ENCODE results near the gene OLIG2. TPM values are rescaled to one million over a fixed set of nuclear protein-coding genes. Genes with fewer than 3 reads are reported as not detected.

The OLIG2 gene
- polyA plus RNA-seq, 3 donors, result not detected

DNA sequence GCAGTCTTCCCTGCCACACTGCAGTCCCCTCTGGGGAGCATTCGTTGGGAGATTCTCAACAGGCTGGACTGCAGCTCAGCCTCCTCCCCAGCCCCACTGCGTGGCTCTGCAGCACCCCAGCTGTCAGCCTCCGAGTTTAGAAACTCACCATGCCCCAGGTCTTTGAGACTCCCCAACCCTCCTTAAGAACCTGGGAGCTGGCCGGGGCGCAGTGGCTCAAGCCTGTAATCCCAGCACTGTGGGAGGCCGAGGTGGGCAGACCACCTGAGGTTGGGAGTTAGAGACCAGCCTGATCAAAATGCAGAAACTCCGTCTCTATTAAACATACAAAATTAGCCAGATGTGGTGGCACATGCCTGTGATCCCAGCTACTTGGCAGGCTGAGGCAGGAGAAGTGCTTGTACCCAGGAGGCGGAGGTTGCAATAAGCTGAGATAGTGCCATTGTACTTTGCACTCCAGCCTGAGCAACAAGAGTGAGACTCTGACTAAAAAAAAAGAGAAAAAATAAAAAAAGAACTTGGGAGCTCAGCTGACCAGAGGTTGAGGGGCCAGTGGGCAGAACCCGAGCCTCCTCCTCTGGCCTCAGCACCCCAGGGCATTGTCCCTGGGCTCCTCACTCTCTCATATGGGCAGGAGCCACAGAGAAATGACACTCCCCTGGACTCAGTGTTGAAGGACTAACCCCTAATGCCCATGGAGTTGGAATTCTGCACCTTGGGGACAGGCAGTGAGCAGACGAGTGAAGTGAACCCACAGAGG lies 5.6 kb downstream of the OLIG2 start:
- no peak for DNase-seq (ENCODE audit: low read depth in 3 of 3, low spot score in 2 of 3)

DNA sequence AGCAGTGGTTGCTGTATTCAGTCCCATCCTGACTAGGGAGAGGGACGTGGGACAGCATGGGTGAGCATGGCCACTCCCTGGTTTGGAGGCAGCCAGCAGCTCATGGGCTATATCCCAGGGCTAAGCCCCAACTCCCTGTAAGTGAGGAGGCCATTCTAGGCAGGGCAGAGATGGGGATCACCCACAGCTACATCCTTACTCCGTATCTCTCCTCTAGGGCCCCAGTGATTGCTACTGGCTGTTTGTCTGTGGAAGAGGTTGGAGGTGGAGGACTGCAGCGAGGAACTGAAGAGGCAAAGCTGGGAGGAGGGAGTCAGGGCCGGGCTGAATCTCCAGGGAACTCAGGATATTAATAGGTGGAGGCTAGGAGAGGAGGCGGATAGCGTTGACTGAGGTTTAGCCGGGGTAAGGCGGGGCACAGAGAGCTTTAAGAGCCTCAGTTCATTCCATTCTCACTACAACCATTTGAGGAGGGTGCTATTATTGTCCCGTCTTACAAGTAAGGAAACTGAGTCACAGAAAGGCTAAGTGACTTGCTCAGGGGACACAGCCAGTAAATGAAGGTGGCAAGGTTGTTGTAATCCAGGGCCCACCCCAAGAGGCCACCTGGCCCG lies 6.8 kb downstream of the OLIG2 start:
- DNase-seq (ENCODE audit: low read depth in 3 of 3, low spot score in 2 of 3), result no peak

- DNase-seq (ENCODE audit: low read depth in 3 of 3, low spot score in 2 of 3), result no peak
These were observed 7.6 kb downstream of the OLIG2 start for GRCh38 chr21:33033094-33033951.

DNA sequence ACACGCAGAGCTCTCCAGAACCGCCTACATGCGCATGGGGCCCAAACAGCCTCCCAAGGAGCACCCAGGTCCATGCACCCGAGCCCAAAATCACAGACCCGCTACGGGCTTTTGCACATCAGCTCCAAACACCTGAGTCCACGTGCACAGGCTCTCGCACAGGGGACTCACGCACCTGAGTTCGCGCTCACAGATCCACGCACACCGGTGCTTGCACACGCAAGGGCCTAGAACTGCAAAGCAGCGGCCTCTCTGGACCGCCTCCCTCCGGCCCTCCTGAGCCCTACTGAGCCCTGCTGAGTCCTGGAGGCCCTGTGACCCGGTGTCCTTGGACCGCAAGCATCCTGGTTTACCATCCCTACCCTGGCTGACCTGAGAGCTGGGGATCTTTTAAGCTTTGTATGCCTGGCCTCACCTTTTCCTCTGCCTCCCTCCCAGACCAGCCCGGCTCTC lies 8.3 kb downstream of the OLIG2 start:
- DNase-seq (ENCODE audit: low read depth in 3 of 3, low spot score in 2 of 3), result no peak

DNA sequence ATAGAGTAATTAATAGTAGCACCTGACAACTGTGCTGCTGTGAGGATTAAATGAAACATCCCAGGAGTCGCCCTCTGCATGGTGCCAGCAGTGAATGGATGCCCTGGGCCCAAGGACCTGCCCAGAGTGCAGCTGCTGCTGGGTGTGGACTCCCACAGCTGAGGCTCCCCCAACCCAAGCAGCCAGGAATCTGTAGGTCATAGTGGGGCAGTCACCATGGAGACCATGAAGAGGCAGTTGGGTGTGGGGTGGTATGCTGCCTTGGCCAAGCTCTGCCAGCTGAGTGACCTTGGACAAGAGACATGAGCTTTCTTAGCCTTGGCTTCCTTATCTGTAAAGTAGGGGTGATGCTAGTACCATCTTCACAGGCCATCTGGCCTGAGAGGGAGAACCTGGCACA lies 9.4 kb downstream of the OLIG2 start:
- no peak for DNase-seq (ENCODE audit: low read depth in 3 of 3, low spot score in 2 of 3)

DNA sequence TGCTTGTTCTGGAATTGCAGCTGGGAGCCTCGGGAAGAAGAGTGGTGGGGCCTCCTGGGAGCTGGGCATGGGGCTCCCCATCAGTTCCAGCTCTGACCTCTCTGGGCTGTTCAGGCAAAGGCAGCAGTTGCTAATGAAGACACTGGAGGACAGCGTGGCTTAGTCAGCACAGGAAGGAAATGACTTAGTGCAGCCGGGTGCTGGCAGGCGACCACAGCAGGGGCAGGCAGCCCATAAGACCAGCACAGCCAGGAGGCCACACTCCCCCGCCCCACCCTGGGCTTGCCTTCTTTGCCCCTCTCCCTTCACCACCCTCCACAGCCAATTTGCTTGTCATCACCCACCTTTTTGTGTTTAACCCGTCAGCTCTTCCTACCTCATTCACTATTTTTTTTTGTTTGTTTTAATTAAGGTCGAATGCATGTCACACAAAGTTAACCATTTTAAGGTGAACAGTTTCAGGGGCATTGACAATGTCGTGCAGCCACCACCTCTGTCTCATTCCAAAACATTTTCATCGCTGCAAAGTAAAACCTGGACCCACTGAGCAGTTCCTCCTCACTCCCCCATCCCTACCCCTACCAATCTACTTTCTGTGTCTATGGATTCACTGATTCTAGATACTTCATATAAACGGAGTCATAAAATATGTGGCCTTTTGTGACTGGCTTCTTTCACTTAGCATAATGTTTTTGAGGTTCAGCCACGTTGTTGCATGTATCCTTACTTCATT lies 10.9 kb downstream of the OLIG2 start:
- DNase-seq (ENCODE audit: low read depth in 3 of 3, low spot score in 2 of 3), result no peak

DNA sequence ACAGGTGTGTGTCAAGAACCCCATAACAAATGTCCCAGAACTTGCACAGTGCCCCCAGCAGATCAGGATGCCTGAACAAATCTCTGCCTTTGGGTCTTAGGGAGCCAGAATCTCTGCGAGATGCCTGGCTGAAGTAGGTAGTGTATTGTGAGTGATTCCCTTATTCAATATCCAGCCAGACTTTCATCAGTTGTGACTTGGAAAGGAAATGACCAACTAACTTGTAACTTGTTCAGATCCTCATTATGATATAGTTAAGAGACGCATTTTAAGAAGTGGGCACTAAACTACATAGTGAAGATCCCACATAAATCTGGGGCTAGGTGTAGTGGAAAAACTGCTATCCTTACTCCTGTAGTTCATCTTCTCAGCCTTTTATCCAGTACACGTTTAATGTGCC lies 11.8 kb downstream of the OLIG2 start:
- DNase-seq (ENCODE audit: low read depth in 3 of 3, low spot score in 2 of 3), result no peak

DNA sequence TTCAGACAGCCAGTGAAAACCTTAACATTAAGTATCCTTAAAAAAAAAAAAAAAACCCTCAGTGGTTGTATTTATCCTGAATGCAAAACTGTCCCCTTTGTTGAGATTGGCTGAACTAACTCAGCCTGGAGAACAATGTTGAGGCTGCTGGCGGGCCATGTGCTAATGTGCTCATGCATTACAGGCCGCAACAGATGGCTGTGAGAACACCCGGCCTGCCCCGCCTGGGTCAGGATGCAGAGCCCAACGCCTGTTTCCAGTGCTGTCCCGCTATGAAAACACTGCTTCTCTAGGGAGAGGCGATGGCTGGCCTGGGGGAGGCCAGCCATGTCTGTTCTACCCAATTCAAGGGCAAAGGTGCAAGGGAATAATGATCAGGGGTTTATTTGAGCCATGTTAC lies 13.8 kb downstream of the OLIG2 start:
- DNase-seq (ENCODE audit: low read depth in 3 of 3, low spot score in 2 of 3), result no peak

GRCh38 chr21:33040215-33040614 lies 14.5 kb downstream of the OLIG2 start:
- DNase-seq (ENCODE audit: low read depth in 3 of 3, low spot score in 2 of 3), result no peak

GRCh38 chr21:33041981-33042380 lies 16.2 kb downstream of the OLIG2 start:
- no peak for DNase-seq (ENCODE audit: low read depth in 3 of 3, low spot score in 2 of 3)

DNA sequence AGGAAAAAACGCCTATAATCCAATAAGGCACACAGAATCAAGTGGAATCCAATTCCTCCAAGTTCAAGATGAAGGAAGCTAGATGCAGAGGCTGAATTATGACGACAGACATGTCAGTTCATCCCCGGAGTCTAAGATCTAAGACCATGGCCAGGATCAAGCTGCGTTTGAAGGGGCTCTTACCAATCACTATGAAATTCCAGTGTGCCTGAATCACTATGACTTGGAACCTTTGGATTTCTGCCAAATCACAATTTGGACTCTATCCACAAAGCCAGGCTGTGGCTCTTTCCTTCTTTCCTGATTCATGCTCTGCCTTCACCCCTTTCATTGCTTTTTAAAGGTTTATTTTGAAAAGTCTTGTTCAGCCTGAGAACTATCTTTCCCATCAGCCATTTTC lies 17.1 kb downstream of the OLIG2 start:
- DNase-seq (ENCODE audit: low read depth in 3 of 3, low spot score in 2 of 3), result no peak

DNA sequence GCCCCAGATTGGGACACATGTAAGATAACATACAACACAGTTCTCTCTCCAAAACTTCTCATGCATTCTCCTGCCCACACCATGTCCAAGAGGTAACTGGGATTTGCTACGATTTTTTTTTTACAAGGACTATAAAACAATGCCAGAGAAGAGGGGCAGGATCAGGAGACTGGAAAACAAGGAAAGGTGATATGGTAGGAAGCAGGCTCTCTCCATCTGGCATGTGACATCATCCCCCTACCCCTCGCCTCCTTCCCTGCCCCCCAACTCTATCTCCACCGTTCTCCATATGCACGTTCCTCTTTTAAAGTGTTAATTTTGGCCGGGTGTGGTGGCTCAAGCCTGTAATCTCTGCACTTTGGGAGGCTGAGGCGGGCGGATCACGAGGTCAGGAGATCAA lies 20.7 kb downstream of the OLIG2 start:
- no peak for DNase-seq (ENCODE audit: low read depth in 3 of 3, low spot score in 2 of 3)

GRCh38 chr21:33047231-33047630 lies 21.5 kb downstream of the OLIG2 start:
- no peak for DNase-seq (ENCODE audit: low read depth in 3 of 3, low spot score in 2 of 3)

DNA sequence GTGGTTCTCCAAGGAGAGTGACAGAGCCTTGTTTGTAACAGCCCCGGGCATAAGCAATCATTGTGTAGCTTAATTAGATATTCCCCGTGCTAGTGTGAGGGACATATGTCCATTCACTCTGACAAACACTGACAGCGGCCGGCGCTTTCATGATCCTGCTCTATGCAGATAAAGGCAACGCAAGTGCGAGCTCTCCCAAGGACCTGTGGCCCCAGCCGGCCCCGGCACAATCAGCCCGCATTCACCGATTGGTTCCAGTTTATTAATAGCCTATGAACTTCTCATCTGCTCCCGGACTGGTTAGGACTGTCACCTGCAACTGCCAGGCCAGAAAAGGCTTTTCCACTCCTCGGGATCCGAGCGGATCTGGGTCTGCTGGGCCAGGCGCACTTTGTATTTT lies 26.2 kb downstream of the OLIG2 start:
- DNase-seq (ENCODE audit: low read depth in 3 of 3, low spot score in 2 of 3), result no peak

DNA sequence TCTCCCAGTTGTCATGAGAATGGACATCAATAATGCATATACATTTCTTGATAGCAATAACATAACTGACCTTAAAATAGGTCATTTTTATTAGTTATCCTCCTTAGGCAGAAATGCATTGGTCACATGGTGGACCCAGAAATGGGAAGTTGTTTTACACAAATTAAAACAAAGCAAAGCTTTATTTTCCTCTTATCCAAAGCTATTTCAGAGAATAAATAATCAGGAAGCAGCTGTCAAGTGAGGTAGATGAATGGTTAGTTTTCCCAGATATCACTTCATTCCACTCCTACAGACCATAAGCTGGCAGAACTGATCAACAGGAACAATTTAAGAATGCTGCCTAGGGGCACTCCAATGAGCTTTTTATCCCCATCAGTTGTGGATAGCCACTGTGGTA lies 28.2 kb downstream of the OLIG2 start:
- no peak for DNase-seq (ENCODE audit: low read depth in 3 of 3, low spot score in 2 of 3)

- no peak for DNase-seq (ENCODE audit: low read depth in 3 of 3, low spot score in 2 of 3)
These were observed 30.3 kb downstream of the OLIG2 start for GRCh38 chr21:33055991-33056390.

DNA sequence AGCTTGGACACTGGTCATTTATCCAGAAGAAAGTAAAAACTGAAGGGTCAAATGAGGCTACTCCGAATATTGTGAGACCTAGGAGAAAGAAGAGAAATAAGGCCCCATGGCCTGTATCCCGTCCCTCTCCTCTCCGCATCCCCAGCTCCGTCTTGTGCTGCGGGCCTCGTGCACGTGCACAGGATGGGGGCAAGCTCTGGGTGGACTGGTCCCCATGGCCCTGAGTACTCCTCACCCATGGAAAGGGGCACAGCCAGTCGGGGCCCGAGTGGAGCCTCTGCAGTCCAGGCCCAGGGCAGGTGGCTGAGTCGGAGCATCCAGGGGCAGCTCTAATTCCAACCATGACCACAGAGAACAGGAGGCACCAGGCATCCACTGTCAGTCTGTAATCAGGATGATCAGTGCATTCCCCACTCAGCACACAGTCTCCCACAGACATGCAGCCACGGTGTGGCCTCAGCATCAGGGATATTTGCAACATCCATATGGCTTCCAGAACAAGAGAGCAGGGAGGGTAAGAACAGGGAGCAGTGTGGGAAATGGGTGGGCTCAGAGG lies 31.7 kb downstream of the OLIG2 start:
- no peak for DNase-seq (ENCODE audit: low read depth in 3 of 3, low spot score in 2 of 3)

DNA sequence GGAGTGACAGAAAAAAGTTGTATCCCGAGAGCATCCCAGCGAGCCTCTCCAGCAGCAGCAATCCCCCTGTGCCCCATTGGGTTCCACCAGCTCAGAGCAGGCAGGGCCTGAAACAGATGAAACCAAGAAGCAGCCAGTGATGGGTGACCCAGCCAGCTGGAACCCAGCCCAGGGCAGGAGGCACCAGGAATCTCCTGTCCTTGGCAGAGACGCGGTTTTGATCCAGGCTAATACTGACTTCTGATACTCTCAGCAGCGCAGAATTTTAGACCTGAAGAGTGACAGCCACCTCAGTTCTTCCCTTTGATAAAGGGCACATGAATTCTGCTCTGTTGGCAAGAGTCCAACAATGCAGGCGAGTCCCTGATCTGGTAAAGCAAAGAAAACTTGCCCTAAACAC lies 32.8 kb downstream of the OLIG2 start:
- no peak for DNase-seq (ENCODE audit: low read depth in 3 of 3, low spot score in 2 of 3)

DNA sequence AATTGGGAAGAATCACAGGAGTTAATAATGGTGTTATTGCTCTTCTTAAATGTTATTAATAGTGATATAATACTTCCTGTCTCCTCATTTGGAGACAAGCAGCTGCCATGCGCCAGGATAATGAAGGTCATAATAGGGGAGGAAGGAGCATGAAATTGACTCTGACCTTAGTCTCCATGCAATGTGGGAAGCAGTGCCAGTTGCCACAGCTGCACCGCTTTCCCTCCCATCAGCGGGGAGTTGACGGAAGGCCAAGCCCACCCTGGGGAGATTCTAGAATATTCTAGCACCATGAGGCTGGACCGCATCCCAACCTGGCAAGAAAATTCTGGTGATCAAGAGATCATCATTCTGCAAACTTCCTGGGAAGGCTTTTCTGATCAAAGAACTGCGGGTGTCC lies 33.2 kb downstream of the OLIG2 start:
- no peak for DNase-seq (ENCODE audit: low read depth in 3 of 3, low spot score in 2 of 3)

DNA sequence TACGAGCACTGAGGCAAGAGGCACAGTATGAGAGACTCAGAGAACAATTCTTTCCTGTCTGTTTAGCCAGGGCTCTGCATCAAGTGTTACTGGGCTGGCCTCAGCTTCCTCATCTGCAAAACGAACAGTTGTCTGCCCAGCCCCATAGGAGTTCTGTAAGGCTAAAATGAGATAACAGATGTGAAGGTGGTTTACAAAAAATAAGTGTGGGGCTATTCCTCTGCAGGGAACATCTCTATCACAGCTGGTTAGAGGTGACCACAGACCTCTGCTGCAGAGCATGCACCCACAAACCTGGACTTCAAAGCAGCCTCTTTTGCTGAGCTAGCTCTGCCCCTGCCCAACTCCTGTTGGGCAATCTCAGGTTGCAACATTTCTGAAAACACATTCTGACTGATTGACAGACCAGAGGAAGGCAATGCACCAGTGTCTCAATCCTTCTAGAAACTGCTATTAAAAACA lies 33.7 kb downstream of the OLIG2 start:
- no peak for DNase-seq (ENCODE audit: low read depth in 3 of 3, low spot score in 2 of 3)

DNA sequence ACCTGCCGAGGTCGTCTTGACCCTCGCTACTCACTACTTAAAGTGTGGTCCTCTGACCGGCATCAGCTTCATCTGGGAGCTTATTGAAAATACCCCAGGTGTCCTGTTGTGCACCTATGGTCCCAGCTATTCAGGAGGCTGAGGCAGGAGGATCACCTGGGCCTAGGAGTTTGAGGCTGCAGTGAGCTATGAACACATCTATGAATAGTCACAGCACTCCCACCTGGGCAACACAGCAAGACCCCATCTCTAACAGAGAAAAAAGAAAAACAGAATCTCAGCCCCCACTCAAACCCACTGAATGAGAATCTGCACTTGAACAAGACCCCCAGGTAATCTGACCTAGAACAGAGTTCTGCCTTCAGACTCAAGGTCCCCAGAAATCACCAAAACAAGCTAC lies 35.5 kb downstream of the OLIG2 start:
- no peak for DNase-seq (ENCODE audit: low read depth in 3 of 3, low spot score in 2 of 3)
